GM19099 (cell line): Measurements from ENCODE around the gene RALGPS2.

ENCODE experiments used
- POLR2A ChIP-seq: IDR thresholded peaks from 3 replicates; pipeline ENCODE4 v1.6.1; 2011; ENCODE audit warnings: low read depth; ENCODE audit not compliant: insufficient read length; ENCODE audit errors: extremely low read depth

Gene RALGPS2

GRCh38 chr1:178739285-178740045, 14.4 kb downstream of the RALGPS2 start:
- TF ChIP-seq POLR2A: no peak

- no peak for TF ChIP-seq POLR2A
These were observed 15.4 kb downstream of the RALGPS2 start for GRCh38 chr1:178740491-178740890.

- no peak for TF ChIP-seq POLR2A
These were observed 15.9 kb downstream of the RALGPS2 start for GRCh38 chr1:178740924-178741323.

- no peak for TF ChIP-seq POLR2A
These were observed 18.8 kb downstream of the RALGPS2 start for GRCh38 chr1:178743801-178744200.

- TF ChIP-seq POLR2A: no peak
These were observed 20.2 kb downstream of the RALGPS2 start for GRCh38 chr1:178745260-178745659.

- TF ChIP-seq POLR2A: no peak
These were observed 21.3 kb downstream of the RALGPS2 start for GRCh38 chr1:178746345-178746744.

- TF ChIP-seq POLR2A: no peak
These were observed 24.6 kb downstream of the RALGPS2 start for GRCh38 chr1:178749581-178750166.

GRCh38 chr1:178751046-178751445, 26.0 kb downstream of the RALGPS2 start:
- no peak for TF ChIP-seq POLR2A

GRCh38 chr1:178752891-178753290, 27.8 kb downstream of the RALGPS2 start:
- no peak for TF ChIP-seq POLR2A

- TF ChIP-seq POLR2A: no peak
These were observed 43.4 kb downstream of the RALGPS2 start for GRCh38 chr1:178768423-178768822.

- TF ChIP-seq POLR2A: no peak
These were observed 47.9 kb downstream of the RALGPS2 start for GRCh38 chr1:178772952-178773351.

GRCh38 chr1:178774263-178774662, 49.2 kb downstream of the RALGPS2 start:
- no peak for TF ChIP-seq POLR2A

GRCh38 chr1:178776553-178776952, 51.5 kb downstream of the RALGPS2 start:
- no peak for TF ChIP-seq POLR2A

- no peak for TF ChIP-seq POLR2A
These were observed 56.7 kb downstream of the RALGPS2 start for GRCh38 chr1:178781533-178782330.

GRCh38 chr1:178784131-178784536, 59.1 kb downstream of the RALGPS2 start:
- TF ChIP-seq POLR2A: no peak

GRCh38 chr1:178792394-178792793, 67.3 kb downstream of the RALGPS2 start:
- no peak for TF ChIP-seq POLR2A
